Prostate gland (tissue), 2 donors: Measurements from ENCODE around the gene PAFAH2.

Experiments
- CTCF ChIP-seq, 4 experiments: fragments of 200-600 bp in 2 of 4; fragments of 450-650 bp in 2 of 4; sonication (generic) in 2 of 4; IDR thresholded peaks; 1 replicate in 3 of 4; 2 replicates in 1 of 4; pipeline ENCODE4 v1.5.1; 2016 to 2019; ENCODE audit warnings: antibody characterized with exemption in 4 of 4, mild to moderate bottlenecking in 2 of 4, moderate library complexity in 2 of 4
- POLR2A ChIP-seq: fragments of 450-650 bp; IDR thresholded peaks from one replicate; pipeline ENCODE4 v1.6.1; 2016; ENCODE audit warnings: antibody characterized with exemption, mild to moderate bottlenecking

GRCh38 chr1:25945761-25946160 lies 52.1 kb downstream of the PAFAH2 start:
- TF ChIP-seq CTCF (IDR thresholded peaks at IDR 0.05) (no peak), POLR2A (no peak)
